Subcutaneous adipose tissue (tissue), 4 donors: ENCODE measurements around the gene MAMLD1. TPM values are rescaled to one million over a fixed set of nuclear protein-coding genes. Genes with fewer than 3 reads are reported as not detected.

ENCODE experiments used
- total RNA-seq, 4 donors: library from RNA; depleted of rRNA; stranded (reverse); fragments of >200 nt; gene quantifications; one replicate each; pipeline ENCODE4 v1.1.0, GENCODE V29; 2016
- TF ChIP-seq, protein P1 (sequence below): fragments of 450-650 bp; IDR thresholded peaks from one replicate; pipeline ENCODE4 v1.5.1; 2016; ENCODE audit warnings: low read depth, mild to moderate bottlenecking, control low read depth, antibody characterized with exemption, moderate library complexity

MAMLD1 gene
- total RNA-seq, 4 donors from 2014 or later = 5.5 to 11.7 (median 8.5) TPM

DNA sequence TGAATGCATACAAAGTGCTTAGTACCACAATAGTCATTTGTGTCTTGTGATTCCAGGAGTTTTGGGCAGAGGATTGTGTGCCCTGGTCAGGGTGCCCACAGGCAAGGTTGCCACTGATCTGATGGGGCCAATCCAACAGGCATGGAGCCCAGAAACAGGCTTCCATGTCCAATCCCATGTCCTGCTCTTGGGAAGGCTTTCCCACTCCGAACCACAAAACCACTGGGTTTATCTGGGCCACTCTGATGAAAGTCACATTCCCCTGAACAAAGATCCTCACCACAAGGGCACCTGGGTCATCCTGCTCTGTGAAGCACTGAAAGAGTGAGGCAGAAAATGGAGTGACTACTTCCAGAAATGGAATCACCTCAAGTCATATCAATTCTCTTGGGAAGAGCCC, 96.9 kb downstream of the MAMLD1 start:
- TF ChIP-seq, protein P1, sequence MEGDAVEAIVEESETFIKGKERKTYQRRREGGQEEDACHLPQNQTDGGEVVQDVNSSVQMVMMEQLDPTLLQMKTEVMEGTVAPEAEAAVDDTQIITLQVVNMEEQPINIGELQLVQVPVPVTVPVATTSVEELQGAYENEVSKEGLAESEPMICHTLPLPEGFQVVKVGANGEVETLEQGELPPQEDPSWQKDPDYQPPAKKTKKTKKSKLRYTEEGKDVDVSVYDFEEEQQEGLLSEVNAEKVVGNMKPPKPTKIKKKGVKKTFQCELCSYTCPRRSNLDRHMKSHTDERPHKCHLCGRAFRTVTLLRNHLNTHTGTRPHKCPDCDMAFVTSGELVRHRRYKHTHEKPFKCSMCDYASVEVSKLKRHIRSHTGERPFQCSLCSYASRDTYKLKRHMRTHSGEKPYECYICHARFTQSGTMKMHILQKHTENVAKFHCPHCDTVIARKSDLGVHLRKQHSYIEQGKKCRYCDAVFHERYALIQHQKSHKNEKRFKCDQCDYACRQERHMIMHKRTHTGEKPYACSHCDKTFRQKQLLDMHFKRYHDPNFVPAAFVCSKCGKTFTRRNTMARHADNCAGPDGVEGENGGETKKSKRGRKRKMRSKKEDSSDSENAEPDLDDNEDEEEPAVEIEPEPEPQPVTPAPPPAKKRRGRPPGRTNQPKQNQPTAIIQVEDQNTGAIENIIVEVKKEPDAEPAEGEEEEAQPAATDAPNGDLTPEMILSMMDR = no peak

DNA sequence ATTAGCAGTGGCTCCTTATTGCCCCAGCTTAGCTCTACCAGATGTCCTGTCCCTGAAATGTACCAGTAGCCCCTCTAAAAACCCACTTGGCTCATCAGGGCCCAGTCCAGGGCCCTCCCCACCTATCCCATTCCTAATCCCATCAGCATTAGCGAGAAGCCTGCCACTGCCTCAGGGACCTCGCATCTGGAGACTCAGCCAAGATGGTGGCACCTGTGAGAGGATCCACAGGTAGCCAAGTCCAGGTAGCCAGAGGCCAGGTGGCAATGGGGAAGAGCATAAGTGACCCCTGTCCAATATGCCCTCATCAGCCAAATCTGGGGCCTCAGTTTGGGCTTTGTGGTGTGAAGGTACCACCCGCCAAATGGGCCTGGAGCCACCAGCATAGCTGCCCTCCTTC, 97.7 kb downstream of the MAMLD1 start:
- TF ChIP-seq, protein P1 = no peak

DNA sequence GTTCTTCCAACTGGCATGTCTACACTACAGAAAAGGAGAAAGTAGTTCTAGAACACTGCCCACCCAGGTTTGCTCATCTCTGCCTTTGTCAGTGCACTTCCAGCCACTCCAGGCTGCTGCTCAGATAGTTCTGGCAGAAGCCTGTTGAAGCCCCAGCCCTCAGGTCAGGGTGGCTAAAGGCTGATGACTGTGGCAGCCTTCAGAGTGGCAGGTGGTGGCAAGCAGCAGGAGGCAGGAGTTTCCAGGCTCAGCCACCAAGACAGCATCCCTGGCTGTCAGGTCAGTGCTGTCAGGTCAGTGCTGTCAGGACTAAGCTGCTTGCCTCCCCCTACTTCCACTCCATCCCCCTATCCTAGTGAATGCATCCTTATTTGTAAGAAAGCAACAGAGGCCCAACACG, 100.4 kb downstream of the MAMLD1 start:
- TF ChIP-seq, protein P1 = no peak

DNA sequence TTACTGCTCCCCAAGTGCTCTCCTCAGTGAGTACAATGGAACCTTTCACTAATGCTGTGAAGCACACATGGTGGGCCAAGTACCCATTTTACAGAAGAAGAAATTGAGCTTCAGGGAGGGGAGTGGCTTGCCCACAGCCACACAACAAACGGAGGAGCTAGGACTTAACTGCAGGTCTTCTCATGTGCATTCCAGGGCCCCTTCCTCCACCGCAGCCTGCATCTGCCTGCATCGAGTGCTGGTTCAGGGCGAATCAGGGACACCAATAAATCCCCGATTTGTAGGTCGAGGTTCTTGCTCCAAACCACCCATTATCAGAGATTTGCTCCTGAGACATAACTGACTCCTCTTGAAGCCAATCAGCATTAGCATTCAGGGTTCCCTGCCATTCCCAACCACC, 100.9 kb downstream of the MAMLD1 start:
- TF ChIP-seq, protein P1 = no peak

DNA sequence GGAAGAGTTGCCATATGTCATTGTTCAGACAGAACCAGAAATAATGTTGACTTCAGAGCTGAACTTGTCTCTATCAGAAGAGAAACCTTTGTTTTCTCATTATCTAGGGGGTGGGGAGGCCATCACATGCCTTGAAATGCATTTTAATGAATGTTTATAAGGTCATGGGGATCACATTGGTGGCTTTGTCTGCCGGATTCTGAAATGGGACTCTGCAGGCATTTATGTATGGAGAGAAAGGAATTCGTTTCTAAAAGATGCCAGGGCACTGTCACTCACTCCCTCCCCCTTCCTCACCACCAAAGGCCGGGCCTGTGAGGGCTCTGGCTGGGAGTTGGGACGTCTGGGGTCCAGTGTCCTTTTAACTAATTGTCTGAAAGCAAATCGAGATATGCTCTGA, 102.2 kb downstream of the MAMLD1 start:
- TF ChIP-seq, protein P1 = no peak

DNA sequence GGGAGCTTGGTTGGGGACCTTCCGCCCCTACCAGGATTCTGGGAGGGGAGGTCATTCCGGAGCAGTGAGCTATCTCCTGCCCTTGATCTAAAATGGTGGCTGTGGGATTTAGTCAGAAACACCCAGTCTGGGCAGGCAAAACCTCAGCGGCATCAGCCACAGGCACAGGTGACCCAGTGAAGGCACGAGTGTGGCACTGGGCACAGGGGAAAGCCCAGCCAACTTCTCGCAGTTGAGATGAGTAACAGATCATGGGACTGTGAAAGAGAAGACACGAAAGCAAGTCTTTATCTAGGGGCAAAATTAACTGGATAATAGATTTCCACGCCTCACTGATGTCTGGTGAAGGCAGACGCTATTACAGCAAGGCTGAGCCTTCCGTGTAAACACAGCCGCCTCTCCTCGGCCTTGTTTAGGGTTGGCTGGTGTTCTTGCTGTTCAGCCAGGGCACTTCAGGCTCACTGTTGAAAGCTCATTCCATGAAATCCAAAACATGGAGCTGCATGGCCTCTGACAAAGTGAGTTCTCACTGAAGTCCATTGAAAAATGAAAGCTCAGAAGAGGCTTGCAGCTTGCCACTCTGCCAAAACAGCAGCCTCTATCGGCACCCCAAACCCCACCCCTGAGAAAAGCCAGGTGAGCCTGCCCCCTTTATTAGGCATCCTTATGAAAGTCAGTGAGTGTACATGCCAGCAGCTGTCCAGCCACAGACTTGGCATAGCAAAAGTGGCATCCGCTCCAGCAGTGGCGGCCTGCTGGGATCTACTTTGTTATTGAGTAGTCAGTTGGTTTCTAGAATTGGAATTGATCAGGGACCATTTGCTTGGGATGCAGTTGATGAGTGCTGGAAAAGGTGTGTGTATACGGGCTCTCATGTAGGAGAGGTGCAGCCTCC, 103.0 kb downstream of the MAMLD1 start:
- TF ChIP-seq, protein P1 = no peak

DNA sequence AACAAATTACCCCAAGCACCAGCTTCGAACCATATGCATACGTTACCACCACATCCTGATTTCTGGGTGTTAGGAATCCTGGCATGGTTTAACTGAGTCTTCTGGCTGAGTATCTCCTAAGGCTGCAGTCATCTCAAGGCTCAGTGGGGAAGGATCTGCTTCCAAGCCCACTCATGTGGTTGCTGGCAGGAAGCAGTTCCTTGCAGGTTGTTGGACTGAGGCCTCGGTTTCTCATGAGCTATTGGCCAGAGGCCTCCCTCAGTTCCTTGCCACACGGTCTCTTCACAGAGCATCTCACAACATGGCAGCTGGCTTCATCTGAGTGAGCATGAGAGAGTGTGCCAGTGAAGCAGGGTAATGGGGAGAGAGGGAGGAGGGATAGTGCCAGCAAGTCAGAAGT, 109.2 kb downstream of the MAMLD1 start:
- TF ChIP-seq, protein P1 = no peak
